Chondrocyte (in vitro differentiated cells): Measurements from ENCODE around the gene SEPSECS. TPM values are rescaled to one million over a fixed set of nuclear protein-coding genes. Genes with fewer than 3 reads are reported as not detected.

Source experiments
- DNase-seq: peaks from one replicate; pipeline ENCODE4 v3.0.0; 2021; ENCODE audit warnings: mixed read lengths, low spot score
- H3K27ac Mint-ChIP-seq: one replicate; pipeline ENCODE4 v1.8.0; 2021; ENCODE audit warnings: mild to moderate bottlenecking, moderate library complexity, mixed read lengths; ENCODE audit not compliant: unreplicated experiment
- H3K27me3 Mint-ChIP-seq: 2 replicates; pipeline ENCODE4 v1.8.0; 2021; ENCODE audit warnings: low read depth, mixed read lengths
- H3K36me3 Mint-ChIP-seq: 2 replicates; pipeline ENCODE4 v1.8.0; 2021; ENCODE audit warnings: low read depth, mixed read lengths
- H3K4me1 Mint-ChIP-seq: 2 replicates; pipeline ENCODE4 v1.8.0; 2021; ENCODE audit warnings: low read depth, mild to moderate bottlenecking, mixed read lengths
- H3K4me3 Mint-ChIP-seq: one replicate; pipeline ENCODE4 v1.8.0; 2021; ENCODE audit warnings: mild to moderate bottlenecking, moderate library complexity, mixed read lengths; ENCODE audit not compliant: unreplicated experiment
- H3K9me3 Mint-ChIP-seq: 2 replicates; pipeline ENCODE4 v1.8.0; 2021; ENCODE audit warnings: low read depth, mixed read lengths
- total RNA-seq: library from RNA; stranded (reverse); gene quantifications from 3 replicates; pipeline ENCODE4 v1.2.1, GENCODE V29; 2021
- TF ChIP-seq, protein P1 (sequence below): fragments of 200-600 bp; sonication (generic); IDR thresholded peaks from 2 replicates; pipeline ENCODE4 v1.5.0; 2021; ENCODE audit warnings: antibody characterized with exemption, mild to moderate bottlenecking, moderate library complexity

Gene SEPSECS
- total RNA-seq, 1 donor from 2014 or later: 5.4 TPM

- H3K4me3 Mint-ChIP-seq: no peak overlapping the region
- no peaks in the 10 kb centered on the region for H3K27me3 Mint-ChIP-seq
- H3K36me3 Mint-ChIP-seq: no peaks in the 10 kb centered on the region
- H3K27ac Mint-ChIP-seq: no peak overlapping the region
- no peak for DNase-seq
- H3K9me3 Mint-ChIP-seq: no peaks in the 10 kb centered on the region
- H3K4me1 Mint-ChIP-seq: peaks cover 8% of the 10 kb centered on the region
- TF ChIP-seq, protein P1, sequence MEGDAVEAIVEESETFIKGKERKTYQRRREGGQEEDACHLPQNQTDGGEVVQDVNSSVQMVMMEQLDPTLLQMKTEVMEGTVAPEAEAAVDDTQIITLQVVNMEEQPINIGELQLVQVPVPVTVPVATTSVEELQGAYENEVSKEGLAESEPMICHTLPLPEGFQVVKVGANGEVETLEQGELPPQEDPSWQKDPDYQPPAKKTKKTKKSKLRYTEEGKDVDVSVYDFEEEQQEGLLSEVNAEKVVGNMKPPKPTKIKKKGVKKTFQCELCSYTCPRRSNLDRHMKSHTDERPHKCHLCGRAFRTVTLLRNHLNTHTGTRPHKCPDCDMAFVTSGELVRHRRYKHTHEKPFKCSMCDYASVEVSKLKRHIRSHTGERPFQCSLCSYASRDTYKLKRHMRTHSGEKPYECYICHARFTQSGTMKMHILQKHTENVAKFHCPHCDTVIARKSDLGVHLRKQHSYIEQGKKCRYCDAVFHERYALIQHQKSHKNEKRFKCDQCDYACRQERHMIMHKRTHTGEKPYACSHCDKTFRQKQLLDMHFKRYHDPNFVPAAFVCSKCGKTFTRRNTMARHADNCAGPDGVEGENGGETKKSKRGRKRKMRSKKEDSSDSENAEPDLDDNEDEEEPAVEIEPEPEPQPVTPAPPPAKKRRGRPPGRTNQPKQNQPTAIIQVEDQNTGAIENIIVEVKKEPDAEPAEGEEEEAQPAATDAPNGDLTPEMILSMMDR: no peak
Measured at GRCh38 chr4:25184056-25184455, 23.8 kb upstream of the SEPSECS start.

- Mint-ChIP-seq H3K9me3 (no peaks in the 10 kb centered on the region), H3K4me3 (no peak overlapping the region), H3K27me3 (no peaks in the 10 kb centered on the region), H3K4me1 (peaks cover 8% of the 10 kb centered on the region), H3K27ac (no peak overlapping the region), H3K36me3 (no peaks in the 10 kb centered on the region)
- TF ChIP-seq, protein P1: no peak
- DNase-seq: no peak
Measured at GRCh38 chr4:25182937-25183336, 22.7 kb upstream of the SEPSECS start.

- no peak for DNase-seq
- H3K4me1 Mint-ChIP-seq: peaks cover 14% of the 10 kb centered on the region
Measured at GRCh38 chr4:25180524-25181131, 20.4 kb upstream of the SEPSECS start.

DNA sequence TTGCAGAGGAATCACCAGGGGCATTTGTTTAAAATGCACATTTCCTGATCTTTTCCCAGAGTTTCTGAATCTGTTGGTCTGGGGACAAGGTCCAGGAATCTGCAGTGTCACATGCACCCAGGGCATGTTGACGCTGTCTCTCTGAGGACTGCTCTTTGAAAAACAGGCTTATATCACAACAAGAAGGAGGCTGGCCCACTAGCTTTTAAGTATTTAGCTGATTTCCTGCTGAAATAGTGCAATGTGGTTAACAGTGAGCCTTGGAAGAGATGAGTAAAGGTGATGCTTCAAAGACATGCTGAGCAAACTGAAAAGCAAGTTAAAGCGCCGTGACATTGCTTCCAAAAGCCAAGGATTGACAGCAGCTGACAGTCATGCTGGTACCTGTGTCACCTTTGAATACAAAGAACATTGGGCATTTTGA, 18.6 kb upstream of the SEPSECS start:
- peaks cover 22% of the 10 kb centered on the region for H3K4me1 Mint-ChIP-seq
- TF ChIP-seq, protein P1: no peak
- DNase-seq: no peak
- no peaks in the 10 kb centered on the region for H3K9me3 Mint-ChIP-seq
- no peak overlapping the region for H3K27ac Mint-ChIP-seq
- H3K27me3 Mint-ChIP-seq: no peaks in the 10 kb centered on the region
- H3K4me3 Mint-ChIP-seq: no peak overlapping the region
- H3K36me3 Mint-ChIP-seq: no peaks in the 10 kb centered on the region

More at GRCh38 chr4:25180524-25181131, 20.4 kb upstream of the SEPSECS start:
- TF ChIP-seq, protein P1: peak; percentile 78
- Mint-ChIP-seq H3K27me3 (no peaks in the 10 kb centered on the region), H3K4me3 (no peak overlapping the region), H3K9me3 (no peaks in the 10 kb centered on the region), H3K27ac (no peak overlapping the region), H3K36me3 (no peaks in the 10 kb centered on the region)

DNA sequence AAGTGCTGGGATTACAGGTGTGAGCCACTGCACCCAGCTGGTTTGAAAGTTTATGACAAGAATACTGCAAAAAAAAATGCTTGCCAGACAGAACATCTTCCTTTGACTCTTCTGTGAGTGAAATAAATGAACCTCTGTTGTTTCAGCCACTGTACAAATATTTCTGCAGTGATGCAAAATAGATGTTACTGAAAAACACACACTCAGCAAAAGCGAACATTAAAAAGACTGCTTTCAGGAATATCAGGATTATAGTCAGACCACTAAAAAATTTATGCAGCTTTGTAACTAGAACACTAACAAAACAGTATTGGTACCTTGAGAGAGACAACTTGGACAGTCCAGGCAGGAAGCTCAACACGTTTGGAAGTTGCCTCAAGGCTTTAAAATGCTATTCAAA, 16.9 kb upstream of the SEPSECS start:
- no peaks in the 10 kb centered on the region for H3K36me3 Mint-ChIP-seq
- no peaks in the 10 kb centered on the region for H3K9me3 Mint-ChIP-seq
- no peak for DNase-seq
- no peaks in the 10 kb centered on the region for H3K27me3 Mint-ChIP-seq
- peaks cover 39% of the 10 kb centered on the region for H3K4me1 Mint-ChIP-seq
- TF ChIP-seq, protein P1: no peak
- no peak overlapping the region for H3K4me3 Mint-ChIP-seq
- no peak overlapping the region for H3K27ac Mint-ChIP-seq
